ENCODE results near the gene SMC3.
A peak's percentile ranks its signal among the peaks of the same experiment; 100 is the strongest.
"Not testable (repeated sequence)": the region's sequence is repeated elsewhere in the genome, so short reads cannot be mapped to it uniquely, and the experiment has no call there.

SMC3 gene

DNA sequence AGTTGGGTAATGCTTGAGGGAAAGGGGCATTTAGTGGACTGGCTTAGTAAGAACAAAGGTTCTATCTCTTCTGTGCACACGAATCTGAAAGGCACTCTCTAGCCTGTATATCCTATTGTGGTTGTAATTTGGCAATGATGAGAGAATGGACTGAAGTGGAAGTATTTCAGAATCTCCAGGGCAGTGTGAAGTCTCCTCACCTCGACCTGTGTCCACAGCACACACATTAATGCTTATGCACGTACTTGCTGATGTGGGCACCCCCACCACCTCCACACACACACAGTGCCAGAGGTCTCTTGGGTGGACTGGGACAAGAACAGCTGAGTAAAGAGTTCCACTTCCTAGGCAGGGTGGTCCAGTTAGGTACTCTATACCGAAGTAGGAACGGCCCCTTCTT, 6.9 kb downstream of the SMC3 start:
- no peak for DNase-seq (ENCODE audit: low read depth in 2 of 3, low spot score in 1 of 3)

DNA sequence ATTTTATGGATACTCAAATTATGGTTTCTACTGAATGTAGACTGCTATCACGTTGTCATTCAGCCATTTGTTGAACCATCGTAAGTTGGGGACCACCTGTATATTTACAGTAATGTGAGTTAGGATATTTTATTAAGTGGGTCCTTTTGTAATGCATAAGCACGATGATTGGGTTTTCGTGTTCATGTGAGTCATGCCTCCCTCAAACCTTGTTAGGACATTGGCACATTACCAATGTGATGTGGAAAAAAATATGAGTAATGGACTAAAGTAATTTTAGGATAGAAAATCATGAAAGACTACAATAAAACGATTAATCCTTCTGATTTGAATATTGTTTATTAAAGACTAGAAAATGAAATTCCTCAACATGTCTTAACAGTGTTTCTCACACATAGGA, 8.7 kb downstream of the SMC3 start:
- DNase-seq (ENCODE audit: low read depth in 2 of 3, low spot score in 1 of 3) = no peak

DNA sequence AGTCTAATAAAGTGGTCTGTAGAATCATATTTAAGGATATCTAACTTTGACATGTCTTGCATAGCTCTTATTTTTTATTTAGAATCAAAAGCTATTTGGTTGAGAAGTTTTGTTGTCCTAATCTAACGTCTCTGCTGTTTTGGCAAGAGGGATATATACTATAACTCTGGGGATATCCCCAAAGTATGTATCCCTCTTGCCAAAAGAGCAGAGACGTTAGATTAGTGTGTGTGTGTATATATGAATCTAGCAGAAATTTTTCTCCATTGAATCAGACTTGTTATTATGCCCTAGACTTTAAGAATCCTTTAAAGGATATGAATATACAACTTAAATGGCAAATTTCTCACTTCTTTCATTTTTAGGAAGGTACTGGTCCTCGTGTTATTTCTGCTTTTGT, 9.6 kb downstream of the SMC3 start:
- DNase-seq (ENCODE audit: low read depth in 2 of 3, low spot score in 1 of 3) = no peak

DNA sequence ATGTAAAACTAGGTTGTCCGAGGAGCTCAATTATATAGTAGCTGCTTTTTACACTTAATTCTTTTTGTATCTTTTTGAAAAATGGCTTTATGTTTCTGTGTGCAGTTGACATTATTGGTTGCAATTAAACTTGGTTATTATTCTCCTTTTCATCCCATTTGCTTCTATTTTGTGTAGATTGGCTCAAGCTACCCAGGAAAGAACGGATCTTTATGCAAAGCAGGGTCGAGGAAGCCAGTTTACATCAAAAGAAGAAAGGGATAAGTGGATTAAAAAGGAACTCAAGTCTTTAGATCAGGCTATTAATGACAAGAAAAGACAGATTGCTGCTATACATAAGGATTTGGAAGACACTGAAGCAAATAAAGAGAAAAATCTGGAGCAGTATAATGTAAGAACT, 16.5 kb downstream of the SMC3 start:
- no peak for DNase-seq (ENCODE audit: low read depth in 2 of 3, low spot score in 1 of 3)

DNA sequence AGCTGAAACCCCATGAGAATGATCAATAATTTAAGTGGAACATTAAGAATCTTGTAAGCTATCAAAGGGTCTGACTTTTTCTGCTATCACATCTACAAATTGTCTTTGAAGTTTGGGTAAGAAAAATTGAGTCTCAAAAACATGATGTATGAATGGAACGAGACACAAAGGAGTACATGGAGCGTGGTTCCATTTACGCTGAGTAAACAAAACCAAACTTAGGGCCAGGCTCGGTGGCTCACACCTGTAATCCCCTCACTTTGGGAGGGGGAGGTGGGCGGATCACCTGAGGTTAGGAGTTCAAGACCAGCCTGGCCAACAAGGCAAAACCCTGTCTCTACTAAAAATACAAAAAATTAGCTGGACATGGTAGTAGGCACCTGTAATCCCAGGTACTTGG, 24.3 kb downstream of the SMC3 start:
- DNase-seq (ENCODE audit: low read depth in 2 of 3, low spot score in 1 of 3) = no peak

DNA sequence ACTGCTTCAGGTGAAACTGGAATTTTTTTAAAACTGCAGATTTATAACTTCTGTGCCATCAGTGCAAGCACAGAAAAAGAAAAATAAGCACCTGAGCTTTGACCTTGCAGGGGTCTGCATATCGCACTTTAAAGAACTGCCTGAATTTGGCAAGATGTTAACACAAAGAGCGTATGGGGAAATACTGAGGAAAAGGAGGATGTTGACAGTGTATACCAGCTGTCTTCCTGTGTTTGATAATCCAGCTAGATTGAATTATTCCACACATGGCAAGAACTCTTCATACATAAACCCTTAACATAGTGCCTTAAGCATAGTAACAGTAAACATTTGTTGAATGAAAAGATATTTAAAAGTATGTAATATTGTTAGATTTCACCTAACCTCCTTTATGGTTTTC, 30.0 kb downstream of the SMC3 start:
- DNase-seq (ENCODE audit: low read depth in 2 of 3, low spot score in 1 of 3) = no peak

DNA sequence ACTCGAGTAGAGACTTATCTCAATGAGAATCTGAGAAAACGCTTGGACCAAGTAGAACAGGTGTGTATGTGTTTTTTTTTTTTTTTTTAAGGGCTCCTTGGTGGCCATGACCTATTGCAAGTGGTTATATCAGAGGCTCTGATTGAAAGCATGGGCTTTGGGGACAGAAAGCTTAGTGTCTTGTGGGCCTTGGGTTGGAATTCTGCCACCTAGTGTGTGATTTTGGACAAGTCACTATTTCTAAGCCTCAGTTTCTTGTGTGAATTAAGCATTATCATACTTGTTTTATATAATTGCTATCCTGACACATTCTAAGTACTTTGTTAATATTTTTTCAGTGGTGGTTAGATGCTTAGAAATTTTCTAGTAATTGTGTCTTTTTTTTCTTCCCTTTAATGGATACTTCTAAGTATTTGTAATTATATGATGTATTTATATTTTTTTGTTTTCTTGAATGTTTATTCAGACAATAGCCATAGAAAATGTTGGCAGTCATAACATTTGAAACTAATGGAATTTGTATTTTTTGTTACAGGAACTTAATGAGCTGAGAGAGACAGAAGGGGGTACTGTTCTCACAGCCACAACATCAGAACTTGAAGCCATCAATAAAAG, 33.1 kb downstream of the SMC3 start:
- peak in 1 of 3 donors; percentile 45 for DNase-seq (ENCODE audit: low read depth in 2 of 3, low spot score in 1 of 3)

DNA sequence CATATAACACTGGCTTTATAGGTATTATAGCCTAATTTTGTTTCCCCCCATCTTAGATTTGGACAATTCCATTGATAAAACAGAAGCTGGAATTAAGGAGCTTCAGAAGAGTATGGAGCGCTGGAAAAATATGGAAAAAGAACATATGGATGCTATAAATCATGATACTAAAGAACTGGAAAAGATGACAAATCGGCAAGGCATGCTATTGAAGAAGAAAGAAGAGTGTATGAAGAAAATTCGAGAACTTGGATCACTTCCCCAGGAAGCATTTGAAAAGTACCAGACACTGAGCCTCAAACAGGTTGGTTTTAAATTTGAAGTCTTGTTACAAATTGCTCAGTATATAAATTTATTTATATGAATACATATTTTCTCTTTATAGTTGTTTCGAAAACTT, 34.1 kb downstream of the SMC3 start:
- DNase-seq (ENCODE audit: low read depth in 2 of 3, low spot score in 1 of 3) = no peak

DNA sequence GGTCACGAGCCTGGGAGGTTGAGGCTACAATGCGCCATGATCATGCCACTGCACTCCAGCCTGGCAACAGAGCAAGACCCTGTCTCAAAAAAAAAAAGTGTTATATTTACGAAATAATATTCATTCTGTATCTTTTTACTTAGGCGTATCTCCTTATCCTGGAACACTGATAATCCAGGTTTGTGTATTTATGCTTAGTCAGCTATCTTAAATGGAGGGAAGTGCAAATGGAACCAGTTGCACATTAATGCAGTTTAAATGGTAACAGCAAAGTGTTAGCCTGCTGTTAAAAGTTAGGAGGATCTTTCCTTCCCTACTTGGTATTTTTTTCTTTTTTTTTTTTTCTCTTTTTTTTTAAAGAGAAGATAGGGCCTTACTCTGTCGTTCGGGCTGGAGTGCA, 40.6 kb downstream of the SMC3 start:
- no peak for DNase-seq (ENCODE audit: low read depth in 2 of 3, low spot score in 1 of 3)

DNA sequence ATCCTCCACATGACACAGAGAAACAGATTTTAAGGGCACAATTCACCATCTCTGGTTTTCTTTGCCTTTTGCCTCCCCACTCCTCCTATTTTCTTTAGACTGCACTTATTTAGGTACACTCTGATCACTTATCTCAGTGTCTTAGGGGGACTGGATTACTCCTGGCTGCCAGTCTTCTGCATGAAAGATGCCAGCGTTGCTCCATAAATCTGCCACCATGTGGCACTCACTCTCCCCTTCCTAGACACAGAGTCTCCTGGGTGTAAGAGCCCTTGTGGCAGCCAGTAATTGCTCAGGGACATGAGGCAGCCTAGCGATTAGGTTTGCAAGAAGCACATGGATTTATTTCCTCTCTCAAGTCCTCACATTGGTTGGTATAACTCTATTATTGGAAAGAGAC, 42.1 kb downstream of the SMC3 start:
- DNase-seq (ENCODE audit: low read depth in 2 of 3, low spot score in 1 of 3) = no peak

DNA sequence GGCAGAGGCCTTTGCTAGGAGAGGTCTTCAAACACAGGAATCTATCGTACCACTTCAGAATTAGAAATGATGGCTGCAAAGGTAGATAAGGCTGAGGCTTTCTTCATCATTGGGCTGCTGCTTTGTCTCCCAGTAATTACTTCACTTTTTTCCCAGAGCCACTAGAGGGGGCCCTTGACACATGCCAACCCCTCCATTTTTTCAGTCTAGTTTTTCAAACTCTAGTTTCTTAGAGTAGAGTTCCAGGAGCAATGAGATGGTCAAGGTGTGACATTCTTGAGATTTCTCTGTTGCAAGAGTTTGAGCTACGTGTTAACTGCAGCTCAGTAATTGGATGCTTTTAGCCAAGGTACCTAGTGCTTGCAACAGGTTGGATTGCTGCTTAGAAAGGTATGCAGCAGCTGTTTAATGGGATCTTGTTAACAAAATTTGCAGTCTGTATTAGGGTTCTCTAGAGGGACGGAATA, 42.8 kb downstream of the SMC3 start:
- peak in 2 of 3 donors; percentile 26 to 57 for DNase-seq (ENCODE audit: low read depth in 2 of 3, low spot score in 1 of 3)

DNA sequence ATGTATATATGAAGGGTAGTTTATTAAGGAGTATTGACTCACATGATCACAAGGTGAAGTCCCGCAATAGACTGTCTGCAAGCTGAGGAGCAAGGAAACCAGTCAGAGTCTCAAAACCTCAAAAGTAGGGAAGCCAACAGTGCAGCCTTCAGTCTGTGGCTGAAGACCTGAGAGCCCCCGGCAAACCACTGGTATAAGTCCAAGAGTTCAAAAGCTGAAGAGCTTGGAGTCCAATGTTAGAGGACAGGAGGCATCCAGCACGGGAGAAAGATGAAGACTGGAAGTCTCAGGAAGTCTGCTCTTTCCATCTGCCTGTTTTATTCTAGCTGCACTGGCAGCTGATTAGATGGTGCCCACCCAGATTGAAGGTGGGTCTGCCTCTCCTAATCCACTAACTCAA, 43.3 kb downstream of the SMC3 start:
- not testable (repeated sequence) for DNase-seq (ENCODE audit: low read depth in 2 of 3, low spot score in 1 of 3)

DNA sequence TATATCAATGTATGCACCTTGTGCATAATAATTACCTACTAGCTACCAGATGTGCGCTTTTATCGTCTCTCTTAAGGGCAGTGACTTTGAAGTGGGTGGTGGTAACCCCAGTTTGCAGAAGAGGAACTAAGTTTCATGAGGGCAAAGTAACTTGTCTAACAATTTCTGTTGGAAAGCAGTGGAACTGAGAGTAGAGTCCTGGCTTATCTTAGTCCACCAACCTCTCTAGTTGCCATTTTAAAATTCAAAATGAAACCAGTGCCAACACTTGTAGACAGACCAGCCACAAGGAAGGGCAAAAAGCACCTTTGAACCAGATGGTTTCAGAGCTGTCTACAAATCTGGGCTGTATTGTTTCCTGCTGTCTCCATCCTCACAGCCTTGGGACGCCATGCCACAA, 44.6 kb downstream of the SMC3 start:
- no peak for DNase-seq (ENCODE audit: low read depth in 2 of 3, low spot score in 1 of 3)

DNA sequence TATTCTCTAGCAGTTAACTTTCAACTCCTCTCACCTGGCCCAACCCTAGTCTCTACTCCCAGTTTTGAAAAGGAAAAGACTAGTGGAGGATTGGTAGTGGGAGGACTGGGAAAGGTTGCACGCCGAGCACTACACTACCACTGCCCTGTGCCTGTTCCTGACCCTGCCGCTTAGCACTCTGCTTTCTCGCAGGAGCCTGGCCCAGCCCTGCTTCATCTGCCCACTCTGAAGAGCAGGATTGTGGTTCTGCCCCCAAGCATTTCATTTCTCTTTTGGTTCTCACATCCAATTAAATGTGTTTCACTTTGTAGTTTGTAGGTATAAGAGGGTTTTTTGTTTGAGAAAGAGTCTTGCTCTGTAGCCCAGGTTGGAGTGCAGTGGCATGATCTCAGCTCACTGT, 45.1 kb downstream of the SMC3 start:
- DNase-seq (ENCODE audit: low read depth in 2 of 3, low spot score in 1 of 3) = no peak

DNA sequence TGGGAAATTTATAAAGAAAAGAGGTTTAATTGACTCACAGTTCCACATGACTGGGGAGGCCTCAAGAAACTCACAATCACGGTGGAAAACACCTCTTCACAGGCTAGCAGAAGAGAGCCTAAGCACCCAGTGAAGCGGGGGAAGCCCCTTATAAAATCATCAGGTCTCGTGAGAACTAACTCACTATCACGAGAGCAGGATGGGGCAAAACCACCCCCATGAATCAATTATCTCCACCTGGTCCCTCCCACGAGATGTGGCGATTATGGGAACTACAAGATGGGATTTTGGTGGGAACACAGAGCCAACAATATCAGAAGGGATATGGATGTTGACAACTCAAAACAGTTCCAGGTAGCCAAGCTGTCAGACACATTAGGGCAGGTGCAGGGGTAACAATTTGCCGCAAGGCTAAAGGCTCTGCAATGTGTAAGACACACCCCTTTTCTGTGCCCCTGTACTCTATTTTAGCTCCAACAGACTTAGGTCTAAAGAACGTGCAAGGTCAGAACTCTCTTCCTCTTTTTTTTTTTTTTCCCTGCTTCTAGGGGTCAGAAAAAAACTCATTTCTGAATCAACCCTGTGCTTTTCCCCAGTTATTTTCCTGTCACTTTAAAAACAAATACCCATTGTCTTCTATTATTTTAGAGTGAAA, 46.0 kb downstream of the SMC3 start:
- peak; percentile 26 to 41 (median 36) for DNase-seq (ENCODE audit: low read depth in 2 of 3, low spot score in 1 of 3)

DNA sequence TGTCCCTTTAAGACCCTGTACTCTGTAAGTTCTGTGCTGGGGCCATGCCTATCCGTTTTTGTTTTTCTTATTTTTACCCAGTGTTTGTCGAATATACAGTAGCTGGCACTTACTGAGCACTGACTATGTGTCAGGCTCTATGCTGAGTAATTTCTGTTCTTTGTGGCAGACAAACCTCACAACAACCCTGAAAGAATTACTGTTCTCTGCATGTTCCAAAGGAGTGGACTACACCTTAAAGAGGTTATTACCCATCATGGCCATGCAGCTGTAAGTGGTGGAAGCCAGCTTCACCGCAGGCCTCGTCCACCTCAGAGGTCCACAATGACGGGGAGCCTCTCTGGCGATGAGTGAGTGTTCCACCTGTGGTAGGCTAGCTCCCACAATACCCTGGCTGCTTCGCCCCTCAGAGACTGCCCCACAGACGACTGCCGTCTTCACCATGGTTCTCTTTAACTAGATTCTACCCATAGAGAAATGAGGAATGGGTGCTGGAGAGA, 46.6 kb downstream of the SMC3 start:
- DNase-seq (ENCODE audit: low read depth in 2 of 3, low spot score in 1 of 3) = no peak

DNA sequence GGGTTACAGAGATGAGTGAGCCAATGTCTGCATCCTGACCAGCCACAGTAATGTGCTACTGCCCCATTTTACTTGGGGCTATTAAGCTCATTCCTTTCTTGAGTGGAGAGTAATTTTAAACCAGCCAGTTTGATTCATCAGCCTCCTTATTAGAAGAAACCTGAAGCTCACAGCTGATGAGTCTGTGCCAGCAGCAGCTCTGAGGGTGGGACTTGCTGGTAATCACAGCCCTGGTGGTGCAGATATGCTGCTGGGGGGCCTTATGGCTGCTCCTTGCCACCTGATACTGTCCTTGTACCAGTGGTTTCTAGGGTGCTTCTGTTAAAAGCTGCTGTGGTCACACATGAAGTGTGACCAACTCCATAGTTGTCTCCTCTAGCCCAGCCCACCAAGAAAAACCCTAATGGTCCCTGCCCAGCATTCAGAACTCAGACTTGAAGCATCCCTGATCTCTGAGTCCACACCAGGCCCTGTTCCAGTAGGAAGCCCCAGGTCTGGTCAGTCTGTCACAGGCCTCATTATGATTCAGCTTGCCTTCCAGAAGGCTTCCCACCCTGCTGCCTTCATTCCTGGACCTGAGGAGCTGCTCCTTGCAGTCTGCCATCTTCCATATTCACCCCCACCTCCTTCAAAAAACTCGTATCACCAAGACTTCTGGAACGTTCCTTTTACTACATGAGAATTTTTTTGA, 47.7 kb downstream of the SMC3 start:
- no peak for DNase-seq (ENCODE audit: low read depth in 2 of 3, low spot score in 1 of 3)

DNA sequence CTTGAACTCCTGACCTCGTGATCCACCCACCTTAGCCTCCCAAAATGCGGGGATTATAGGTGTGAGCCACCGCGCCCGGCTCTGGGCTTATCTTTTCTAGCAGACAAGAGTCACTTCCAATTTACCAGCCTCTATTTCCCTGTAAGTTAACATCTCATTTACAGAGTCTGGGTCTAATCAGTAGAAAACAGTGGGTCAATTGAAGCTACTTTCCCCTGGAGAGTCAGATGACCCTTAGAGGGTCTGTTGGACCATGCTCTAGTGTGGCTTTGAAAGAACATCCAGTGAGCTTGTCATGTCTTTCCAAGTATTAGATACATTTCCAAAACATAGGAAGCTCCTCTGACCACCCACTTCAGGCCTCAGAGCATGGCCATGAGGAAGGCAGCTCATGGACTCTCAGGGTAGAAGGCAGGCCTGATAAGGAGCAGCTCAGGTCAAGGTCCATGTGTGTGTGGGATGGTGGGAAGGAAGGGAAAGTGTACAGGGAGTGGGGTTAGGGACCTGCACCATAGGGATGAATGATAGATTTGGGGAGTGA, 49.1 kb downstream of the SMC3 start:
- DNase-seq (ENCODE audit: low read depth in 2 of 3, low spot score in 1 of 3) = no peak

DNA sequence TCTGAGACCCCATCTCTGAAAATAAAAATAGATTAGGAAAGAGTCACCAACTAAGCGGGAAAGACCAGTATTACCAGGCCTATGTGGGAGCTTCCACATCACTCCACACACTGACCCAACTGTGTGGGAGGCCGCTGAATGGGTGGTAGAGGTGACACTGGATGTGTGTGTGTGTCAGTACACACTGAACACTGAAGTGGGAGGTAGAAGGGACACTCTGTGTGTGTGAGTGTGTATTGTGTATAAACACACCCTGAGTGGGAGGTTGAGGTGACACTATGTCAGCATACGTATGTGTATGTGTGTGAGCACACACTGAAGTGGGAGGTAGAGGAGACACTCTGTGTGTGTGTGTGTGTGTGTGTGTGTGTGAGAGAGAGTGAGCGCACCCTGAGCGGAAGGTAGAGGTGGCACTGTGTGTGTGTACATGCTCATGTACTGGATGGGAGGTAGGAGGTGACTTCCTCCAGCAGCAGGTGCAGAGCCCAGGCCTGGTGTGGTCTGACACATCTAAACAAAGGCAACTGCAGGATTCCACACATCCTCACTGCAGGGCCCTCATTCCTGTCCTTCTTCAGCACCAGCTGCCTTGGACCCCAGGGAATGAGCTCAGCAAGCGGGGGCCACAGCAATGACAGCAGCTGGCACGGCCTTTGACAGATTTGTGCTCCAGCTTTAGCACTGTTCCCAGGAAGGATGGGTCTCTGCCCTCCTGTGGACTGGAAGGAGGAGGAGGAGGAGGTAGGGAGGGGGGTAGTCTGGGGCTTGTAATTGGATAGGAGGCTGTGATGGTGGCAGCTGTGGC, 50.1 kb downstream of the SMC3 start:
- no peak for DNase-seq (ENCODE audit: low read depth in 2 of 3, low spot score in 1 of 3)

DNA sequence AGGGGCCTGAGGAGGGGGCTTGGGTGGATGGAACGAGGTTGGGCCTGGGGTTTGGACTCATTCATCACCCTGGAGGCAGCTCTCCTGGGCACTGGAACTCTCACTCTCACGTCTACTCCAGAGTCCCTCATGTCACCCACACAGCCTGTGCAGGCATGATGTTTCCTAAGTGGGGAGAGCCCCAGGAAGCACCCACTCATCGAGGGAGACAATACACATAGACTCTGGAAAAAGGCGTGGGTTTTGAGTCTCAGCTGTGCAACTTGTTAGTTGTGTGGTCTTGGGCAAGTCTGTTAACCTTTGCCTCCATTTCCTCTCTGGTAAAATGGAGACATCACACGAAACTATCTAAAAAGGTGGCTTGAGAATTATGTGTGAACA, 50.7 kb downstream of the SMC3 start:
- DNase-seq (ENCODE audit: low read depth in 2 of 3, low spot score in 1 of 3) = peak; percentile 41 to 48 (median 48)

Measured in stimulated activated CD4-positive, alpha-beta T cell treated with anti-CD3 and anti-CD28 coated beads, Interleukin-12 subunit alpha, Interleukin-12 subunit beta, amount 100 ng/mL, for 48 hours (primary cell).